Spinal cord (tissue), 10 donors: ENCODE data around the gene DIPK1B. TPM values are rescaled to one million over a fixed set of nuclear protein-coding genes. Genes with fewer than 3 reads are reported as not detected.

Experiments used
- DNase-seq, 6 donors: peaks; one replicate each; pipeline versions ENCODE4 v3.0.0 to v3.0.0-alpha.2; 2013 to 2015; ENCODE audit warnings: low spot score in 6 of 6, low read depth in 4 of 6
- H3K27ac ChIP-seq: one replicate; pipeline ENCODE4 v1.5.1; 2013; ENCODE audit warnings: low read depth, low read length, control low read depth
- H3K27me3 ChIP-seq: one replicate; pipeline ENCODE4 v1.6.1; 2013; ENCODE audit warnings: low read length; ENCODE audit not compliant: control insufficient read depth, insufficient read depth
- H3K36me3 ChIP-seq: one replicate; pipeline ENCODE4 v1.6.1; 2013; ENCODE audit warnings: low read length; ENCODE audit not compliant: control insufficient read depth, insufficient read depth
- H3K4me1 ChIP-seq: one replicate; pipeline ENCODE4 v1.6.1; 2013; ENCODE audit warnings: low read length; ENCODE audit not compliant: control insufficient read depth, insufficient read depth
- H3K4me3 ChIP-seq: one replicate; pipeline ENCODE4 v1.5.1; 2013; ENCODE audit warnings: low read depth, low read length, control low read depth
- H3K9me3 ChIP-seq: one replicate; pipeline ENCODE4 v1.6.1; 2013; ENCODE audit warnings: low read length; ENCODE audit not compliant: control insufficient read depth, insufficient read depth
- WGBS: methylation state at CpG from one replicate; pipeline ENCODE4 v1.1.5; 2013; ENCODE audit warnings: missing lambda C conversion rate; ENCODE audit not compliant: insufficient coverage; 5-methylcytosine and 5-hydroxymethylcytosine counted together
- polyA plus RNA-seq, 2 donors: library from polyadenylated mRNA; unstranded; fragments of 120-200 nt; gene quantifications; one replicate each; pipeline ENCODE4 v1.2.1, GENCODE V29; 2013; ENCODE audit not compliant: insufficient read length in 2 of 2
- total RNA-seq, 2 donors: library from RNA; depleted of rRNA in 1 of 2; stranded (reverse); fragments of 120-200 nt in 1 of 2; fragments of >200 nt in 1 of 2; gene quantifications; one replicate each; pipeline versions ENCODE4 v1.2.3 to v1.2.4, GENCODE V29; 2013 to 2014
- donor health status: healthy.

Gene DIPK1B
- total and polyA plus RNA-seq, 4 donors: 24.9 to 65.0 (median 55.6) TPM

DNA sequence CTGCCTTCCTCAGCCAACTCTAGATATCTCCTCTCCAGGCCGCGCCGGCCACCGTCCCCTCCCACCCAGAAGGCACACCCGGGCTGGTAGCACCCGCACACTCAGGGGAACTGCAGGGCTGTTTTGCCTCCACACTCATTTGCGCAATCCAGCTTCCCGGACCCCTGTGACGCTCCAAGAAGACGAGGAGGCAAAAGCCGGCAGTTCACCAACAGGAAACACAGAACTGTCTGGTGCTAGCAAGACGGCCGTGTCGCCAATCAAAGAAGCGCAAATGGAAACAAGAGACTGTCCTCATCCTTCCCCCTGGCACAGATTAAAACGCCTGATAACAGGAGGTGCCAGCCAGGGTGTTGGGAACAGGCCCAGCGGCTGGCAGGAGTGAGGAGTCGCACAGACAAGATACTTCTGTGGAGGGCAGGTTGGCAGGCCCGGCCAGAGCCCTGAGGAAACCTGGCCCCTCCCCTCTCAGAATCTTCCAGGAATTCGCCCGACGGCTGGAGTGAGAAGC is 32.9 kb upstream of the DIPK1B start:
- Histone ChIP-seq H3K27ac (no peak overlapping the region), H3K36me3 (peaks cover 33% of the 10 kb centered on the region), H3K4me3 (no peak overlapping the region), H3K4me1 (peaks cover 10% of the 10 kb centered on the region), H3K27me3 (peaks cover under 1% of the 10 kb centered on the region), H3K9me3 (no peaks in the 10 kb centered on the region)
- WGBS: 68% methylated on average over 11 of the region's 22 CpGs
- peak in 1 of 6 donors; percentile 34 for DNase-seq

DNA sequence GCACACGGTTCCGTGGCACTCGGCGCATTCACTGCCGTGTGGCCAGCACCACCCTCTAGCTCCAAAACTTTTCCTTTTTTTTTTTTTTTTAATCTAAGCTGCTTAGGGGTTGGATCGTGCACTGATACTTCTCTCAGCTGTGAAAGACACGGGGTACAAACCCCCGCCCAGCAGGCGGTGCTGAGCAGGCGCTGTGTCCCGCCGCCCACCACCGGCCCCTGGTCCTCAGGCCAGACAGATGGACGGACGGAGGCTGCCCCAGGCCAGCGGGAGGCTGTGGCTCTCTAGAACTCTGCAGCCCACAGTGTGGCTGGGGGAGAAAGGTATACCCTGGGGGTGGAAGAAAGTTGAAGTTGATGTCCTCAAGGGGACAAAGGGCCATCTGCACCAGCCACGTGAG is 31.3 kb upstream of the DIPK1B start:
- Histone ChIP-seq H3K27ac (no peak overlapping the region), H3K4me3 (no peak overlapping the region), H3K36me3 (peaks cover 28% of the 10 kb centered on the region), H3K4me1 (peaks cover 21% of the 10 kb centered on the region), H3K27me3 (peaks cover 14% of the 10 kb centered on the region), H3K9me3 (no peaks in the 10 kb centered on the region)
- DNase-seq: no peak
- 91% methylated on average over 12 of the region's 17 CpGs for whole genome bisulfite sequencing

DNA sequence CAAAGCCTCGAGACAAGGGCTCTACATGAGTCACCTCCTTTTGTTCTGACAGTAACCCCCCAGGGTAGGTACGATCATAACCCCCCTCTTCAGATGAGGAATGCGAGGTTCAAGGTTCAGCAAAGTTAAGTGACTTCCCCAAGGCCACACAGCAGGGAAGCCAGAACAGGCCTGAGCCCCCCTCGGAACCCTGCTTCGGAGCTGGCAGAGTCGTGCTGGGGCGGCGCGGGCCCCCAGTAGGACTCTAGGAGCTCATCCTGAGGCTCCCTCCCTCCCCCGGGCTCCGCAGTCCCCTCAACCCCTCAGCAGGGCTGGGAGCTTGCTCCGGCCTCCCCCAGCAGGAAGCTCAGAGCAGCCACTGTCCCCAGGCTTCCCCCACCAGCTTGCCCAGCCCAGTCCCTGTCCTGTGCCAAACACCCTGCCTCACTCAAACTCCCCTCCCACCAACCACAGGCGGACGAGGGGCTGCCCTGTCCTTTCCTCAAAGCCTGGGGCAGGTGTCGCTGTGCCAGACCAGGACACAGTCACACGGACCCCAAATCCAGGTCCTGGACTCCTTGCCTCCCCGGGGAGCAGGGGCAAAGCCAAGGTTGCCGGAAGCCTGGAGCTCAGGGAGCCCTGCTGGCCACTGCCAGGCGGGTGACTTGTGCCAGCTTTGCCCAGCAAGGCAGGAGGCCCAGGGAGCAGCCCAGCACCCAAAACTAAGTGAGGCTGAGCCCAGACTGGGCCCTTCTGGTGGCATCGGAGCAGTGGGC is 30.2 kb upstream of the DIPK1B start:
- H3K9me3 ChIP-seq: no peaks in the 10 kb centered on the region
- no peak for DNase-seq
- H3K4me3 ChIP-seq: no peak overlapping the region
- H3K27me3 ChIP-seq: peaks cover 22% of the 10 kb centered on the region
- 80% methylated on average over 20 of the region's 20 CpGs for WGBS
- H3K27ac ChIP-seq: no peak overlapping the region
- H3K4me1 ChIP-seq: peaks cover 29% of the 10 kb centered on the region
- H3K36me3 ChIP-seq: peaks cover 18% of the 10 kb centered on the region

DNA sequence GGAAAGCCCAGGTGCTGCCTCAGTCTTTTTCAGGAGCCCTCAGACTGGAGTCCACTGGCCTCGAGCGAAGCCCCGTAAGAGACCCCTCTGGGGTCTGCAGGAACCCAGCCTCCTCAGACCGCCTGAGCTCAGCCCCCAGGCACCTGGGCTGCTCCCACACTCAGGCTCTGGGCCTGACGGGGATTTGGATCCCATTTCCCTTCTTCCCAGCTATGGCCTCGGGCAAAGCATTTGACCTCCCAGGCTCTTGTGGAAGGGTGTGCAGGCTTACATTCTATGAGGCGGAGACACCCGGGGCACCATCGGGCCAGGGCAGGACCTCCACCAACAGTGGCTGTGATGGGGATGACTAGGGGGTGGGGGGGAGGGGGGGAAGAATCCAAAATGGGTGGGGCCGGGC is 29.7 kb upstream of the DIPK1B start:
- 89% methylated on average over 4 of the region's 10 CpGs for WGBS
- Histone ChIP-seq H3K27ac (no peak overlapping the region), H3K27me3 (peaks cover 22% of the 10 kb centered on the region), H3K4me3 (no peak overlapping the region), H3K9me3 (no peaks in the 10 kb centered on the region), H3K36me3 (peaks cover 16% of the 10 kb centered on the region), H3K4me1 (peaks cover 31% of the 10 kb centered on the region)
- DNase-seq: no peak

DNA sequence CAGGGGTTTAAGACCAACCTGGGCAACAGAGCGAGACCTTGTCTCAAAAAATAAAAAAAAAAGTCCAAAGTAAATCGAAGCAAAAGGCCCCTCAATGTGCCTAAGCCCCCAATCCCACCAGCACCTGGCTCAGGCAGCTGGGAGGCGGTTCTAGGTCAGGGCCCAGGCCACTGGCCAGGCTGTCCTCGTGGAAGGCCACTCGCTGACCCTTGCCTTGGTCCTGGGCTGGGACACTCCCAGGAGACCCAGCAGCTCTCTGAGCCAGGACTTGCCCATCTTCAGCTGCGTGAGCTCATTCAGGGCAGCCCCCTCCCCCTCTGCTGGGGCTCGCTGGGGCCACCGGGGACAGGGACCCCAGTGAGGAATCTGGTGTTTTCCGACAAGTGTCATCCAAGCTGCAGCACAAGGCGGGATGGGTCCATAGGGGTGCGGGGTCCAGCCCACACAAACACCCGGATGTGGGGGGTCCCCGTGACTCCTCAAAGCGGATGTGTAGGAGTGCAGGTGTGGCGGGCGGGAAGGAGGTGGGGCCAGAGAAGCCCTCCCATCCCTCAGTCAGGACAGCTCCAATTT is 29.1 kb upstream of the DIPK1B start:
- H3K9me3 ChIP-seq: no peaks in the 10 kb centered on the region
- no peak overlapping the region for H3K4me3 ChIP-seq
- H3K36me3 ChIP-seq: peaks cover 16% of the 10 kb centered on the region
- peaks cover 37% of the 10 kb centered on the region for H3K4me1 ChIP-seq
- H3K27ac ChIP-seq: no peak overlapping the region
- no peak for DNase-seq
- 92% methylated on average over 15 of the region's 16 CpGs for WGBS
- peaks cover 26% of the 10 kb centered on the region for H3K27me3 ChIP-seq

DNA sequence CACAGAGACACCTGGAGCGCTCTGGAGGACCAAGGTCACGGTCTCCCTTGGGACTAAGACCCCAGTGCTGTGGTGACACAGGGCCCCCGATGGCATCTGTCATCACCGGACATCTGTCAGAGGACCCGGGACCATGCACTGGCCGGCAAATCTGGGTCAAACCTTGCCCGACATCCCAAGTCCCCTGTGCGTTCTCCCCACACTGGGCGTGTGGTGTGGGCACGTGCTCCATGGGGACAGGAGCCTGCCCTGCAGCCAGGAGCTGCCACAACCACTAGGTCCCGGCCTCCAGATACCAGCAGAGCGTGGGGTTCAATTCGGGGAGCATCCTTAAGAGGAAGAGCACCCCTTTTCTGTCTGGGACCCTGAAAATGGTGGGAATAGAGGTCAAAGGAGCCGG is 28.6 kb upstream of the DIPK1B start:
- Histone ChIP-seq H3K36me3 (peaks cover 16% of the 10 kb centered on the region), H3K27ac (no peak overlapping the region), H3K4me3 (no peak overlapping the region), H3K4me1 (peaks cover 37% of the 10 kb centered on the region), H3K9me3 (no peaks in the 10 kb centered on the region), H3K27me3 (peaks cover 26% of the 10 kb centered on the region)
- WGBS: 92% methylated on average over 14 of the region's 14 CpGs
- DNase-seq: no peak

GRCh38 chr9:136684339-136684738 is 28.0 kb upstream of the DIPK1B start:
- 79% methylated on average over 15 of the region's 15 CpGs for WGBS
- DNase-seq: no peak
- Histone ChIP-seq H3K4me3 (no peak overlapping the region), H3K27ac (no peak overlapping the region), H3K36me3 (peaks cover 16% of the 10 kb centered on the region), H3K9me3 (no peaks in the 10 kb centered on the region), H3K4me1 (peaks cover 32% of the 10 kb centered on the region), H3K27me3 (peaks cover 26% of the 10 kb centered on the region)

DNA sequence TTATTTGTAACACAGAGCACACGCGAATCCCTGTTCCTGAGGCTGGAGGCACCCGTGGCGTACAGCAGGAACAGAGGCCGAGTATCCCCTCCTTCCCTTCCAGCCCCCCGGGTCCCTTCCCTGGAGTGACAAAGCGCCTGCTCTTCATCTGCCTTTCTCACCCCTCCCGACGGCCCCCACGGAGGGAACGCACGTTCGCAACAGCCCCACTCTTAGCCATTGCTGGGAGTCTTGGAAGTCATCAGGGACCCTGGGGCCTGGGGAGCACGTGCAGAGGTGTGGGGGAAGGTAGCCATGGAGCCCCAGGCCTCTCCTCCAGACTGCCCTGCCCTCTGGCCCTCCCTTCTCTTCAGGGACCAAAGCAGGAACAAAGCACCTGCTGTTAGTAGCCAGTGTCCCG is 27.6 kb upstream of the DIPK1B start:
- H3K27me3 ChIP-seq: peaks cover 26% of the 10 kb centered on the region
- no peak for DNase-seq
- H3K9me3 ChIP-seq: no peaks in the 10 kb centered on the region
- no peak overlapping the region for H3K27ac ChIP-seq
- peaks cover 28% of the 10 kb centered on the region for H3K4me1 ChIP-seq
- 79% methylated on average over 14 of the region's 15 CpGs for WGBS
- no peak overlapping the region for H3K4me3 ChIP-seq
- H3K36me3 ChIP-seq: peaks cover 16% of the 10 kb centered on the region

DNA sequence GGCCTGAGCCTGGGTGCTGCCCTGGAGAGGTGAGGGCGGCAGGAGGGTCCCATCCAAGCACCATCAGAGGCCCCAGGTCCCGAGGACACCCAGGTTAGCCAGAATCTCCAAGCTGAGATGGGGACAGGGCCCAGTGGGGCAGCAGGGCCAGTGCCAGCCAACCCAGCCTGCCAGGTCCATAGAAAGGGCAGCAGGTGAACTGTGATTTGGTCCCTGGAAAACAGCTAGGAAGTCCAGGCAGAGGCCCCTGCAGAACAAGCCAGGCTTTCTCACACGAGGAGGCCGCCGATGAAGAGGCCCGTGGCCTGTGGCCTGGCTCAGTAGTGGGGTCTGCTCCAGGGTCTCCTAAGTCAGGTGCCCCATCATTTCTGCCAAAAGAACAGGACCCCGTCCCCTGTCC is 27.2 kb upstream of the DIPK1B start:
- H3K9me3 ChIP-seq: no peaks in the 10 kb centered on the region
- 93% methylated on average over 7 of the region's 7 CpGs for WGBS
- peaks cover 28% of the 10 kb centered on the region for H3K4me1 ChIP-seq
- H3K27me3 ChIP-seq: peaks cover 26% of the 10 kb centered on the region
- no peak overlapping the region for H3K27ac ChIP-seq
- DNase-seq: no peak
- H3K4me3 ChIP-seq: no peak overlapping the region
- peaks cover 16% of the 10 kb centered on the region for H3K36me3 ChIP-seq
